Activated naive CD4-positive, alpha-beta T cell treated with Interleukin-2 at 50 U/mL for 16 hours (primary cell): ENCODE results near the gene PCNX4.

ENCODE experiments used
- DNase-seq: peaks from one replicate; pipeline ENCODE4 v3.0.0-alpha.2; 2020

Gene PCNX4

GRCh38 chr14:60175255-60175902, 83.7 kb downstream of the PCNX4 start:
- no peak for DNase-seq

DNA sequence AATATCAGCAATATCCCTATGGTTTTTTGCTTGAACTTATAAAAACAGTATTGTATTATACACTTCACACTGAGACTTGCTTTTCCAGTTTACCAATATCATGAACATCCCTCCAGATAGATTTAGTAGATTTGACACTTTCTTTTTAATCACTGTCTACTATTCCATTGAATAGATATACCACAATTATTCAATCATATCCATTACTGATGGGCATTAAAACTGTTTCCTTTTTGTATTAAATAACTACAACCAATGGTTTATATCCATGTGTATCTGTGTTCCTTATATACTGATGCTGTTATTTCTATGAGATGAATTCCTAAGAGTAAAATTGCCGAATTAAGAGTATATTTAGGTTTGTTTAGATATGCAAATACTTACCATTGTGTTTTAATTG, 86.4 kb downstream of the PCNX4 start:
- DNase-seq, result no peak

GRCh38 chr14:60178820-60179219, 87.1 kb downstream of the PCNX4 start:
- DNase-seq, result no peak

- no peak for DNase-seq
Measured at GRCh38 chr14:60179431-60179869, 87.7 kb downstream of the PCNX4 start.

DNA sequence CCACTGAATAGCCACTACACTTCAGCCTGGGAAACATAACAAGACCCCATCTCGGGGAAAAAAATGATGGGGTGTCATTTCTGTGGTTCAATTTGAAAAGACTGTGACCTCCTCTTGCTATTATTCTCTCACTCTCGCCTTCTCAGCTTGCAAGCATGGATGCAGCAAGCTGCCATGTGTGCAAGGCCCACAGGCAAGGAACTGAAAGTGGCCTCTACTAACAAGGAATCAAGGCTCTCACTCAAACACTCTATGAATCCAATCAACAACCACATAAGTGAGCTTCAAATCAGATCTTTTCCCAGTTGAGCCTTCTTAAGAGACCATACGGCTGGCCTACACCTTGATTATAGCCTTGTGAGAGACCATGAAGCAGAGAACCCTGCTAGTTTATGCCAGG, 91.4 kb downstream of the PCNX4 start:
- no peak for DNase-seq

- DNase-seq, result no peak
Measured at GRCh38 chr14:60183741-60184140, 92.0 kb downstream of the PCNX4 start.

GRCh38 chr14:60184146-60184904, 92.6 kb downstream of the PCNX4 start:
- DNase-seq, result no peak

- DNase-seq, result no peak
Measured at GRCh38 chr14:60184905-60185555, 93.3 kb downstream of the PCNX4 start.

- no peak for DNase-seq
Measured at GRCh38 chr14:60188115-60188514, 96.4 kb downstream of the PCNX4 start.

GRCh38 chr14:60188696-60189095, 97.0 kb downstream of the PCNX4 start:
- DNase-seq, result no peak

DNA sequence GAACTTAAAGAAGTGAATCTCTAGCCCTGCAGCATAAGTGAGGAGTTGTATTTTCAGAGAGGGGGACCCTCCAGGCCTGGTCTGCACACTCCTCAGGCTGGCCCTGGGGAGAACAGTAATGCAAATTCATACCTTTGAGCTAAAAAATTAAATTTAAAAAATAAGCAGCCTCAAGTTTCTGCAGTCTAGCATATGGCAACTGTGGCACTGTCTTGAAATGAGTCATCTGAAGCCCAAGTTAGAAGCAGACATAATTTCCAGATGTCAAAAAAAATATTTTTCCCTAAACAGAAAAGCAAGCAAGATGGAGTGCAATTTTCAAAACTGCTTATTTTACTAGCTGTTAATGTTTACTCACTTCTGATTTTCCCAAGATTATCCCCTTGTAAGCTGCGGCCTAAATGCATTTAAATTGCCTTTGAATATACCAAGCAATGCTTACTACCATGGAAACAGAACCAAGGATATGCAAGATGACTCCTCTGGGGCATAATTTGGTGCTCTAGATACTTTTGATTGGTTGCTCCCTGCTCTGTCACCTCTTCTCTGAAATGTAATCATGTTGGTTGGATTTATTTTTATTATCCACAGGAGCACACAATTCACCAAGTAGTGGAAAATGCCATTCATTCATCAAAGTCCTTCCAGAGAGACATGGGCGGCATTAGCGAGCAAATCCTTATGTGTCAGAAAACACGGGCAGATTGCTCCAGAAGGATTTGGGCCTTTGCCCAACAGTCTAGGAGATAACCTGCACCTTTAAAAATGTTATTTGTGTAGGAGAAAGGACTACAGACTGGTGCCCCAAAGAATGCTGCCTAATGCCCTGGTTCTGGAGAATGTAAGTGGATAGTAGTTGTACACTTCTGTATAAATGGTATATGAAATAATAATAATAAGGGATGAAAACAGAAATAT, 98.5 kb downstream of the PCNX4 start:
- no peak for DNase-seq

- no peak for DNase-seq
Measured at GRCh38 chr14:60195179-60195810, 103.6 kb downstream of the PCNX4 start.

DNA sequence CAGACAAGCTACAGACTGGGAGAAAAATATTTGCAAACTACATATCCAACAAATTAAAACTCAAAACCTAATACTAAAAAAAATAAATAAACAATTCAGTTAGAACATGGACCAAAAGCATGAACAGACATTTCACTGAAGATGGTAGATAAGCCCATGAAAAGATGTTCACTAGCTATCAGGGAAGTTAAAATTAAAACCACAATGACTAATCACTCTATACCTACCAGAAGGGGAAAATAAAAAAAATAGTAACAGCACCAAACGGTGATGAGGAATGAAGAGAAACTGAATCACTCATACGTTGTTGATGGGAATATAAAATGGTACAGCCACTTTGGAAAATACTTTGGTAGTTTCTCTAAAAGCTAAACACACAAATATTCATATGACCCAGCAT, 104.6 kb downstream of the PCNX4 start:
- DNase-seq, result no peak

DNA sequence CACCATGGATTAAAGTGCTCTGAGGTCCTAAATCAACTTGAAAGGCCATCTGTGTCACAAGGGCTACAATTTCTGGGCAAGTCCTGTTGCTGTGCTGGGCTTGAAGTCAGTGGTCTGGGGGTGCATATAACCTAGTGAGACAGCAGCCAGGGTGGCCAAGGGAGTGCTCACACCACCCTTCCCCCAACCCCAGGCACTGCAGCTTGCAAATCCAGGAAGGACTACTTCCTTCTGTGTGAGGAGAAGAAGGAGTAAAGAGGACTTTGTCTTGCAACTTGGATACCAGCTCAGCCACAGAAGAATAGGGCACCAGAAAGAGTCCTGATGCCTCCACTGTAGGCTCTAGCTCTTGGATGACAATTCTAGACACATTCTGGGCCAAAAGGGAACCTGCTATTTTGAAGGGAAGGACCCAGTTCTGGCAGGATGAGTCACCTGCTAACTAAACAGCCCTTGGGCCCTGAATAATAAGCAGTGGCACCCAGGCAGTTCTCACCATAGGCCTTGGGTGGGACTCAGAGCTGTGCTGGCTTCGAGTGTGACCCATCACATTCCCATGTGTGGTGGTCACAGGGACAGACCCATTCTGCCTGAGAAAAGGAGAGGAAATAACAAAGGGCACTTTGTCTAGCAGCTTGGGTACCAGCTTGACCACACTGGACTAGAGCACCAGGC, 106.0 kb downstream of the PCNX4 start:
- DNase-seq, result no peak

GRCh38 chr14:60199321-60199720, 107.6 kb downstream of the PCNX4 start:
- DNase-seq, result no peak

- DNase-seq, result no peak
Measured at GRCh38 chr14:60204104-60204842, 112.5 kb downstream of the PCNX4 start.

DNA sequence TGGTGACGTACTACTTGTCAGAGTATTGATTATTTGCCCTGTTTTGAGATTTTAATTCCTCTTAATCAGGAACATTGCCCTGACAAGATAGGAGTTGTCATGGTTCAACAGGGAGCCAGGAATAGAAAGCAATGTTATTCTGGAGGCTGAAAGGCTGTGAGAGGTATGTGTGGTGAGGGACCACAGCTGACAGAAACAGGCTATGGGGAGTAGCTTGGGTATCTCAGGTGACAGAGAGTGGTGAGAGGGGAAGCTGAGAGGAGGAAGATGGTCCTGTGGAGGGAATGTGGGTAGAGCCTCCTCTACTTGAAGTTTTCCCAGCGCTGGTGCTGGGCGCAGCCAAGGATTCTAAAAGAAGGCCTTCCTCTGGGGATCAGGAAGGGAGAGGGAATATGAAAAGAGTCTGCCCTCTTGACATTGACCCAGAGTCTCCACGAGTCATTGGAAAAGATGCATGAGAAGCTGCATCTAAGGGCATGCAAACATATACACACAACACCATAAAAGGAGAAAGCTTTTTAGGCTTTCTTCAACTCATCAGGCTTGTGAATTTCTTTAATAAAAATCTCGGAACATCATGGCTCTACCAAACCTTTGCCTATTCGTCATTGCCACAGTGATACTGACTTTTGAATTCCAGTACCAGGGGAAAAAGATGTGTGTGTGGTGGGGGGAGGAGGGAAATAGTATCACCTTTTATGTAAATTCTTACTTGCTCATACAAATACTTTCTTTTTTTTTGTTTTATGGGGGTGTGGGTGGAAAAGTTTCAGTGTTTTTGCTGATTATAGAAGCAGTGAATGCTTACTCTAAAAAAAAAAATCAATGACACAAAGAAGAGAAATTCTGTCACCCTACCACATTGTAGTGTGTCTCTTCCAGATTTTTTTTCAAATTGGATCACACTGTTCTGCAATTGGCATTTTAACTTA, 113.4 kb downstream of the PCNX4 start:
- DNase-seq, result no peak

DNA sequence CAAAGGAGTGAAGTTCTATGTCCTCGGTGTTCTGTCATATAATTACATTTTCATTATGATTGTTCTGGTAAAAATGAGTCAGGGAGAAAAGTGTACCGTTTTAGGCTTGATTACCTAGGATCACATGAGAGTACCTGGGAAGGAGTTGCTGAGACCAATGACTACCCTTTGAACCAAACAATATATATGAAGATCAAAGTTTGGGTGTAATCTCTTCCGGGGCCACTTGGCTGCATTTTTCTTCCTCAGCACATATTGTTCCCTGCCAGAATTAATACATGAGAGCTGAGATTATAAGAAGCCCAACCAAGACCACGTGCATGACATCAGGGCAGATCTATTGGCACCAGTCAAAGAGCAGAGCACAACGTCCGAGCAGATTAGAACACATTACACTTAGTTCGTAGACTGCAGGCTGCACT, 114.5 kb downstream of the PCNX4 start:
- DNase-seq, result no peak

GRCh38 chr14:60206837-60207533, 115.3 kb downstream of the PCNX4 start:
- no peak for DNase-seq
